Liver (tissue), 3 donors: Measurements from ENCODE around the gene SIX3.

Experiments
- GABPA ChIP-seq, 2 donors: IDR thresholded peaks in 1 of 2; conservative IDR thresholded peaks in 1 of 2; 2 replicates each; pipeline ENCODE4 v1.6.1; 2016; ENCODE audit warnings: antibody characterized with exemption in 2 of 2, mild to moderate bottlenecking in 1 of 2, moderate library complexity in 1 of 2
- HNF4A ChIP-seq, 2 donors: conservative IDR thresholded peaks; 2 replicates each; pipeline ENCODE4 v1.6.1; 2016; ENCODE audit warnings: antibody characterized with exemption in 2 of 2, mild to moderate bottlenecking in 2 of 2
- RAD21 ChIP-seq, 2 donors: IDR thresholded peaks; 2 replicates each; pipeline ENCODE4 v1.6.1; 2016; ENCODE audit warnings: antibody characterized with exemption in 2 of 2, mild to moderate bottlenecking in 2 of 2
- YY1 ChIP-seq: IDR thresholded peaks from 2 replicates; pipeline ENCODE4 v1.6.1; 2016; ENCODE audit warnings: antibody characterized with exemption, mild to moderate bottlenecking
- ZBTB33 ChIP-seq: IDR thresholded peaks from 2 replicates; pipeline ENCODE4 v1.6.1; 2016; ENCODE audit warnings: antibody characterized with exemption
- TF ChIP-seq, protein P1 (sequence below): fragments of 150-350 bp; IDR thresholded peaks from 2 replicates; pipeline ENCODE4 v1.5.1; 2017; ENCODE audit warnings: improper control_type of control experiment, low read depth, low read length; ENCODE audit not compliant: missing input control
- donor health status: healthy.
- donor health status: healthy.

DNA sequence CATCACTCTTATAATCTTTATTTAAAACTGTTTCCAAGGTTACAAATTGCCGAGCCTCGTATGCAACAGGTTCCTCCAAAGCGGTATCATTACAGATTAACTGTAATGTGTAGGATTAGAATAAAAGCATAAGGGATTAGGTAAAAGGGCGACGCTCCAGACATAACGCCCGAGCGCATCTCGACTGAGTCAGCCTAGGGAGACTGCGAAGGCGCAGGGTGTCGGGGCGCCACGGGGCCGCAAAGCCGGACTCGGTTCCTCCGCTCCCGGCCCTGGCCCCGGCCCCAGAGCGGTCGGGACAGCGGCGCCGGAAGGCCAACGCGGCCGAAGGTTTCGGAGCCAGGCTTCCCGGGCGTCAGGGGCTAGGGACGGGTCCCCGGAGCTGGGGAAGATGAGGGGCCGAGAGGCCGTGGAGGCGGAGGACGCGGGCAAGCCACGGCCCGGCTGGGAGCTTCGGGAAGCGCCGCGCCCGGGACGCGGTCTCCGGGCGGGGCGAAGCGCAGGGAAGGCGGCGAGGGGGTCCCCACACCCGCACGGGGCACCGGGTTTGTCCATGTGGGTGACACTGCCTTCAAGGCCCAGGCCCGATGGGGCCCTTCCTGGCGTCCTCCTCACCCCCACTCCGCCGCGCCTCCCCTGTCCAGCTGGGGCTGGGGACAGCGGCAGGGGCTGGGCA lies 12.9 kb upstream of the SIX3 start:
- TF ChIP-seq HNF4A (conservative IDR thresholded peaks at IDR 0.05) = no peak
- no peak for TF ChIP-seq GABPA (IDR thresholded peaks at IDR 0.05 in 1 of 2, conservative IDR thresholded peaks at IDR 0.05 in 1 of 2)
- TF ChIP-seq ZBTB33 = no peak
- TF ChIP-seq YY1 = no peak
- TF ChIP-seq, protein P1, sequence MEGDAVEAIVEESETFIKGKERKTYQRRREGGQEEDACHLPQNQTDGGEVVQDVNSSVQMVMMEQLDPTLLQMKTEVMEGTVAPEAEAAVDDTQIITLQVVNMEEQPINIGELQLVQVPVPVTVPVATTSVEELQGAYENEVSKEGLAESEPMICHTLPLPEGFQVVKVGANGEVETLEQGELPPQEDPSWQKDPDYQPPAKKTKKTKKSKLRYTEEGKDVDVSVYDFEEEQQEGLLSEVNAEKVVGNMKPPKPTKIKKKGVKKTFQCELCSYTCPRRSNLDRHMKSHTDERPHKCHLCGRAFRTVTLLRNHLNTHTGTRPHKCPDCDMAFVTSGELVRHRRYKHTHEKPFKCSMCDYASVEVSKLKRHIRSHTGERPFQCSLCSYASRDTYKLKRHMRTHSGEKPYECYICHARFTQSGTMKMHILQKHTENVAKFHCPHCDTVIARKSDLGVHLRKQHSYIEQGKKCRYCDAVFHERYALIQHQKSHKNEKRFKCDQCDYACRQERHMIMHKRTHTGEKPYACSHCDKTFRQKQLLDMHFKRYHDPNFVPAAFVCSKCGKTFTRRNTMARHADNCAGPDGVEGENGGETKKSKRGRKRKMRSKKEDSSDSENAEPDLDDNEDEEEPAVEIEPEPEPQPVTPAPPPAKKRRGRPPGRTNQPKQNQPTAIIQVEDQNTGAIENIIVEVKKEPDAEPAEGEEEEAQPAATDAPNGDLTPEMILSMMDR = no peak
- no peak for TF ChIP-seq RAD21 (IDR thresholded peaks at IDR 0.05)
